Mesenchymal stem cell (in vitro differentiated cells and primary cell): Measurements from ENCODE around the gene HMGCLL1.

Source experiments
- DNase-seq: peaks from one replicate; pipeline ENCODE4 v3.0.0-alpha.2; 2013
- H2AFZ ChIP-seq: one replicate; pipeline ENCODE4 v1.6.1; 2013; ENCODE audit warnings: low read depth, mild to moderate bottlenecking, control low read depth, inconsistent platforms, low read length, moderate library complexity
- H2AK5ac ChIP-seq: 2 replicates; pipeline ENCODE4 v1.6.1; 2013; ENCODE audit warnings: low read length, moderate library complexity, mild to moderate bottlenecking, inconsistent platforms; ENCODE audit not compliant: severe bottlenecking
- H2BK120ac ChIP-seq: one replicate; pipeline ENCODE4 v1.6.1; 2013; ENCODE audit warnings: low read depth, mild to moderate bottlenecking, inconsistent platforms, low read length, moderate library complexity
- H2BK12ac ChIP-seq, 2 experiments: one replicate each; pipeline ENCODE4 v1.6.1; 2013; ENCODE audit warnings: inconsistent platforms in 2 of 2, low read length in 2 of 2, mild to moderate bottlenecking in 2 of 2, moderate library complexity in 2 of 2, control low read depth in 1 of 2
- H2BK15ac ChIP-seq: one replicate; pipeline ENCODE4 v1.6.1; 2013; ENCODE audit warnings: mild to moderate bottlenecking, low read depth, inconsistent platforms; ENCODE audit not compliant: poor library complexity, severe bottlenecking
- H2BK5ac ChIP-seq: 2 replicates; pipeline ENCODE4 v1.6.1; 2013; ENCODE audit warnings: low read depth, mild to moderate bottlenecking, low read length, control low read depth, inconsistent platforms; ENCODE audit not compliant: poor library complexity, severe bottlenecking
- H3K14ac ChIP-seq, 2 experiments: one replicate each; pipeline ENCODE4 v1.6.1; 2013; ENCODE audit warnings: inconsistent platforms in 2 of 2, low read length in 2 of 2, control low read depth in 1 of 2, mild to moderate bottlenecking in 1 of 2, moderate library complexity in 1 of 2
- H3K18ac ChIP-seq, 2 experiments: one replicate each; pipeline ENCODE4 v1.6.1; 2013; ENCODE audit warnings: inconsistent platforms in 2 of 2, low read length in 2 of 2, control low read depth in 1 of 2, low read depth in 1 of 2, mild to moderate bottlenecking in 1 of 2
- H3K23ac ChIP-seq, 2 experiments: one replicate each; pipeline ENCODE4 v1.6.1; 2013; ENCODE audit warnings: inconsistent platforms in 2 of 2, low read length in 2 of 2, mild to moderate bottlenecking in 2 of 2, moderate library complexity in 2 of 2, control low read depth in 1 of 2
- H3K27ac ChIP-seq: 2 replicates; pipeline ENCODE4 v1.5.1; 2013; ENCODE audit warnings: mild to moderate bottlenecking, moderate library complexity, low read length, control low read depth, inconsistent platforms; ENCODE audit not compliant: poor library complexity, severe bottlenecking
- H3K27me3 ChIP-seq, 2 experiments: 2 replicates each; pipeline versions ENCODE4 v1.6.1 to v1.7.0; 2013; ENCODE audit warnings: low read length in 2 of 2, mild to moderate bottlenecking in 2 of 2, moderate library complexity in 2 of 2, control low read depth in 1 of 2, inconsistent platforms in 1 of 2; ENCODE audit not compliant: control insufficient read depth in 1 of 2, insufficient read depth in 1 of 2
- H3K36me3 ChIP-seq, 2 experiments: 2 replicates each; pipeline versions ENCODE4 v1.6.1 to v1.7.0; 2013; ENCODE audit warnings: low read length in 2 of 2, control low read depth in 1 of 2, inconsistent platforms in 1 of 2, low read depth in 1 of 2, mild to moderate bottlenecking in 1 of 2; ENCODE audit not compliant: insufficient read depth in 2 of 2, control insufficient read depth in 1 of 2
- H3K4ac ChIP-seq, 2 experiments: one replicate each; pipeline ENCODE4 v1.6.1; 2013; ENCODE audit warnings: inconsistent platforms in 2 of 2, low read length in 2 of 2, mild to moderate bottlenecking in 2 of 2, moderate library complexity in 2 of 2, control low read depth in 1 of 2, low read depth in 1 of 2
- H3K4me1 ChIP-seq: 2 replicates; pipeline ENCODE4 v1.6.1; 2013; ENCODE audit warnings: low read depth, low read length, control low read depth; ENCODE audit not compliant: control insufficient read depth, insufficient read depth
- H3K4me2 ChIP-seq: 2 replicates; pipeline ENCODE4 v1.6.1; 2013; ENCODE audit warnings: low read length, mild to moderate bottlenecking, inconsistent platforms; ENCODE audit not compliant: poor library complexity, severe bottlenecking
- H3K4me3 ChIP-seq, 2 experiments: 2 replicates each; pipeline versions ENCODE4 v1.5.1 to v1.7.0; 2013; ENCODE audit warnings: low read length in 2 of 2, mild to moderate bottlenecking in 2 of 2, control low read depth in 1 of 2, low read depth in 1 of 2; ENCODE audit not compliant: insufficient read depth in 1 of 2
- H3K79me1 ChIP-seq: replicated peaks from 2 replicates; pipeline ENCODE4 v1.6.1; 2013; ENCODE audit warnings: mild to moderate bottlenecking, control low read depth, low read length, inconsistent platforms; ENCODE audit not compliant: poor library complexity, severe bottlenecking
- H3K9ac ChIP-seq: 2 replicates; pipeline ENCODE4 v1.7.0; 2013; ENCODE audit warnings: mild to moderate bottlenecking, low read length, moderate library complexity
- H3K9me3 ChIP-seq: 2 replicates; pipeline ENCODE4 v1.7.0; 2013; ENCODE audit warnings: mild to moderate bottlenecking, low read length; ENCODE audit not compliant: control insufficient read depth
- H4K8ac ChIP-seq: one replicate; pipeline ENCODE4 v1.6.1; 2013; ENCODE audit warnings: inconsistent platforms, mild to moderate bottlenecking, low read length, moderate library complexity
- H4K91ac ChIP-seq: one replicate; pipeline ENCODE4 v1.6.1; 2013; ENCODE audit warnings: mild to moderate bottlenecking, low read length, inconsistent platforms
- whole genome bisulfite sequencing: methylation state at CpG from one replicate; pipeline ENCODE4 v1.1.7; 2013; ENCODE audit warnings: mixed read lengths; 5-methylcytosine and 5-hydroxymethylcytosine counted together

The HMGCLL1 gene

DNA sequence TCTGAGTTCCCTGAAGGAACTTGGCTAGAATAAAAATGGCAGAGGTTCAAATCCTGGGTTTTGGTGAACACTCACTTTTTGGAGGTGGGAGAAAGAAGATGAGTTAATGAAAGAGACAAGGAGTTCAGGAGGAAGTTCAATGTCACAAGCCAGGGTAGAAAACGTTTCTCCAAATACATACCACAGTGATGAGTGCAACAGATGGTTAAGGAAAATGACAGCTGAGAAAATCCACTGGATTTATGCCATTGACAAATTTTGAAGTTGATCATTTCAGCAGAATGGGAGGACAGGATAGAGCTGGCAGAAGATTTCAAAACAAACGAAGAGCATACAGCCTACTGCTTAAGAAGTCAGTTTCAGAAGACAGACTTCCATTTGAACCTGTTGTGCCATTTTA is 129.0 kb downstream of the HMGCLL1 start:
- no peak overlapping the region for H3K4me3 ChIP-seq
- no peak overlapping the region for H3K23ac ChIP-seq
- no peak overlapping the region for H2AFZ ChIP-seq
- H3K4me1 ChIP-seq = no peaks in the 10 kb centered on the region
- no peak overlapping the region for H3K4ac ChIP-seq
- DNase-seq = peak; percentile 28
- no peak overlapping the region for H3K18ac ChIP-seq
- H4K91ac ChIP-seq = no peak overlapping the region
- H3K27me3 ChIP-seq = no peaks in the 10 kb centered on the region
- no peaks in the 10 kb centered on the region for H3K9me3 ChIP-seq
- no peak overlapping the region for H3K4me2 ChIP-seq
- WGBS = 71% methylated on average over 1 of the region's 2 CpGs
- H2BK5ac ChIP-seq = no peak overlapping the region
- no peak overlapping the region for H2BK12ac ChIP-seq
- no peak overlapping the region for H3K9ac ChIP-seq
- H2AK5ac ChIP-seq = no peak overlapping the region
- H3K36me3 ChIP-seq = no peaks in the 10 kb centered on the region
- H3K79me1 ChIP-seq = no peaks in the 10 kb centered on the region
- no peak overlapping the region for H4K8ac ChIP-seq
- no peak overlapping the region for H2BK15ac ChIP-seq
- H3K14ac ChIP-seq = no peak overlapping the region
- no peak overlapping the region for H3K27ac ChIP-seq
- H2BK120ac ChIP-seq = no peak overlapping the region

DNA sequence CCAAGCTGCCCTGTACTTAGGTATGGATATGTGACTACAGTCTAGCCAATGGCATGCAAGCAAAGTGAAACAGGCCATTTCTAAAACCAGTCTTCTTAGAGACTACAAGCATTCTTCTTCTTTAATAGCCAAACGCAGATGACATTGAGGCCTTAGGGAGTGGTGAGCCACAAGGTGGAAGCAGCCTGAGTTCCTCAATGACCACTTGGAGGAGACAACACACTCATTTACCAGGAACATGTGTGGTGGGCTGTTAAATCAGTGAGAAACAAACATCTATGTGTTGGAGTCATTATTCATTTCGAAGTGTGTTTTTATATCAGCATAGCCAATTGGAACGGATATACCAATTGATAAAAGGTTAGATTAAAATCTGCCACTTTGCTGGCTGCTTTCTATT is 129.8 kb downstream of the HMGCLL1 start:
- H3K27ac ChIP-seq = no peak overlapping the region
- H3K4me3 ChIP-seq = no peak overlapping the region
- no peak overlapping the region for H3K18ac ChIP-seq
- peak overlapping the region; percentile 4 for H3K9ac ChIP-seq
- no peak overlapping the region for H3K4me2 ChIP-seq
- no peaks in the 10 kb centered on the region for H3K27me3 ChIP-seq
- H2BK5ac ChIP-seq = no peak overlapping the region
- no peaks in the 10 kb centered on the region for H3K36me3 ChIP-seq
- H4K91ac ChIP-seq = no peak overlapping the region
- peak overlapping the region in 1 of 2 experiments; percentile 86 for H2BK12ac ChIP-seq
- no peak overlapping the region for H2AFZ ChIP-seq
- H3K4ac ChIP-seq = no peak overlapping the region
- no peaks in the 10 kb centered on the region for H3K79me1 ChIP-seq
- no peak overlapping the region for H2BK15ac ChIP-seq
- no peak overlapping the region for H2BK120ac ChIP-seq
- H4K8ac ChIP-seq = peak overlapping the region; percentile 42
- WGBS = 92% methylated on average over 3 of the region's 3 CpGs
- no peak overlapping the region for H3K14ac ChIP-seq
- no peak overlapping the region for H2AK5ac ChIP-seq
- DNase-seq = no peak
- H3K9me3 ChIP-seq = no peaks in the 10 kb centered on the region
- H3K4me1 ChIP-seq = no peaks in the 10 kb centered on the region
- no peak overlapping the region for H3K23ac ChIP-seq

DNA sequence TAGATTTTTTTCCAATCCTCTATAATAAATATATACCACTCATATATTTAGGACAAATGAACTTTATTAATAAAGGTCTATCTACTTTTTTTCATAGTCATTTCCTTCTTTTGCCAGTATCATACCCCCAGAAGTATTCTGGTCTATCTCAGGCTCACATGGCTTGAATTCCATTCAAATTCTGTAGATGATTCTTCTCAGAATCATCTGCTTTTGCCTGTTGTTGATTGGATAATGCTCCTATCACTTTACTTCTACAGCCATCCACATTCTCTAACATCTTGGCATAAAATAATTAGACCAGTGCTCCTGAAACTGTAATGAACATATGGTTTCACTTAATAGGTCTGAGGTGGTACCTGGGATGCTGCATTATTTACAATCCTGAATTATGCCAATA is 130.5 kb downstream of the HMGCLL1 start:
- H2BK5ac ChIP-seq = no peak overlapping the region
- H2BK120ac ChIP-seq = no peak overlapping the region
- H3K79me1 ChIP-seq = no peaks in the 10 kb centered on the region
- H4K8ac ChIP-seq = no peak overlapping the region
- H3K9me3 ChIP-seq = no peaks in the 10 kb centered on the region
- no peaks in the 10 kb centered on the region for H3K27me3 ChIP-seq
- no peak overlapping the region for H2AFZ ChIP-seq
- H3K4ac ChIP-seq = no peak overlapping the region
- H2AK5ac ChIP-seq = no peak overlapping the region
- H2BK12ac ChIP-seq = no peak overlapping the region
- no peak overlapping the region for H3K14ac ChIP-seq
- H3K23ac ChIP-seq = no peak overlapping the region
- H3K27ac ChIP-seq = no peak overlapping the region
- H3K4me3 ChIP-seq = no peak overlapping the region
- H4K91ac ChIP-seq = no peak overlapping the region
- no peak overlapping the region for H3K4me2 ChIP-seq
- H3K18ac ChIP-seq = no peak overlapping the region
- no peaks in the 10 kb centered on the region for H3K36me3 ChIP-seq
- H3K9ac ChIP-seq = no peak overlapping the region
- H2BK15ac ChIP-seq = no peak overlapping the region
- DNase-seq = no peak
- no peaks in the 10 kb centered on the region for H3K4me1 ChIP-seq

DNA sequence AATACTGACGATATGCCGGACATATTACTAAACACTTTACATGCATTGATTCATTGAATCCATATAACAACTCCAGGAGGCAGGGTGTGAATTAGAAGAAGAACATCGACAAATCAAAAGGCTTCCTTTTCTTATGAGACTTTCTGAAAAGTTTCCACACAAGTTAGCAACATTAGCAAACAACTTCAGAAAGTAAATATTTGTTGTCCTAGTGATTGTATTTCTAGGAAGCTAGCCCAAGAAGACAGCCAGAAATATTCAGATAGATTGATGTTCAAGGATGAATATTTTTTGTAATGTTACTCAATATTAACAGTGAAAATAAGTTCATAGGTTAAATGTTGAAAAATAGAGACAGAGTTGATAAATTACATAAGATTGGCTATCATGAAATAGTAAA is 131.1 kb downstream of the HMGCLL1 start:
- no peak overlapping the region for H2BK15ac ChIP-seq
- WGBS = 100% methylated on average over 1 of the region's 3 CpGs
- H3K23ac ChIP-seq = no peak overlapping the region
- no peak overlapping the region for H3K4me3 ChIP-seq
- H2BK120ac ChIP-seq = no peak overlapping the region
- no peak overlapping the region for H3K4me2 ChIP-seq
- H2AFZ ChIP-seq = no peak overlapping the region
- H3K18ac ChIP-seq = no peak overlapping the region
- no peak overlapping the region for H3K14ac ChIP-seq
- no peak overlapping the region for H3K27ac ChIP-seq
- H2BK12ac ChIP-seq = no peak overlapping the region
- no peak overlapping the region for H2BK5ac ChIP-seq
- no peak overlapping the region for H2AK5ac ChIP-seq
- no peaks in the 10 kb centered on the region for H3K9me3 ChIP-seq
- no peak overlapping the region for H4K8ac ChIP-seq
- no peaks in the 10 kb centered on the region for H3K27me3 ChIP-seq
- no peaks in the 10 kb centered on the region for H3K4me1 ChIP-seq
- no peak overlapping the region for H4K91ac ChIP-seq
- no peak overlapping the region for H3K9ac ChIP-seq
- H3K79me1 ChIP-seq = no peaks in the 10 kb centered on the region
- H3K36me3 ChIP-seq = no peaks in the 10 kb centered on the region
- no peak for DNase-seq
- no peak overlapping the region for H3K4ac ChIP-seq
